Muscle layer of colon (tissue), 2 donors: Measurements from ENCODE around the gene PLCH2.

Experiments
- H3K27ac ChIP-seq: one replicate; pipeline ENCODE4 v1.7.0; 2013; ENCODE audit warnings: low read depth, mild to moderate bottlenecking, low read length, moderate library complexity
- H3K27me3 ChIP-seq, 2 donors: one replicate each; pipeline ENCODE4 v1.7.0; 2013; ENCODE audit warnings: low read length in 2 of 2, mild to moderate bottlenecking in 2 of 2; ENCODE audit not compliant: insufficient read depth in 2 of 2, control insufficient read depth in 1 of 2
- H3K36me3 ChIP-seq: one replicate; pipeline ENCODE4 v1.7.0; 2013; ENCODE audit warnings: mild to moderate bottlenecking, low read length; ENCODE audit not compliant: insufficient read depth
- H3K4me1 ChIP-seq: one replicate; pipeline ENCODE4 v1.7.0; 2013; ENCODE audit warnings: mild to moderate bottlenecking, low read length; ENCODE audit not compliant: insufficient read depth
- H3K4me3 ChIP-seq, 2 donors: one replicate each; pipeline ENCODE4 v1.7.0; 2013; ENCODE audit warnings: low read length in 2 of 2, low read depth in 1 of 2, mild to moderate bottlenecking in 1 of 2, moderate library complexity in 1 of 2
- H3K9ac ChIP-seq: one replicate; pipeline ENCODE4 v1.7.0; 2013; ENCODE audit warnings: low read length
- H3K9me3 ChIP-seq: one replicate; pipeline ENCODE4 v1.7.0; 2013; ENCODE audit warnings: mild to moderate bottlenecking, low read length
- donor health status: abdominal sarcoma.
- donor health status: Adenocarcinoma of cecum.

PLCH2 gene

DNA sequence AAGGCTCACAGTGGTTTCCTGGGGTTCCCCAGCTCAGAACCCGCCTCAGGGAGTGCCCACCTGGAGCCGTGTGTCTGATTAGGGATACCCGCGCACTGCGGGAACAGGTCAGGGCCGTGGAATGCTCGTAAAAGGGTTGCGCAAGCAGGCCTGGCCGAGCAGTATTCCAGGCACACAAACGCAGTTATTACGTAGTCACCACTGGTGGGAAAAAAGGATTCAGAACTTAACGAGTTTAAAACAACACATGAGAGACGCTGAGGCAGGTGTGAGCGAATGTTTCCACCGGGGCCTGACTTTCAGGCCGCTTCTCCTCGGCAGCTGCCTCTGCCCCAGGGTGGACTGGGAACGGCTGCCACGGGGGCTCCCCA is 18.2 kb downstream of the PLCH2 start:
- H3K9ac ChIP-seq, result no peak overlapping the region
- peaks cover 0 to 14% of the 10 kb centered on the region in 2 donors for H3K27me3 ChIP-seq
- no peak overlapping the region for H3K4me3 ChIP-seq
- H3K36me3 ChIP-seq, result no peaks in the 10 kb centered on the region
- no peaks in the 10 kb centered on the region for H3K9me3 ChIP-seq
- H3K4me1 ChIP-seq, result no peaks in the 10 kb centered on the region
- H3K27ac ChIP-seq, result no peak overlapping the region

DNA sequence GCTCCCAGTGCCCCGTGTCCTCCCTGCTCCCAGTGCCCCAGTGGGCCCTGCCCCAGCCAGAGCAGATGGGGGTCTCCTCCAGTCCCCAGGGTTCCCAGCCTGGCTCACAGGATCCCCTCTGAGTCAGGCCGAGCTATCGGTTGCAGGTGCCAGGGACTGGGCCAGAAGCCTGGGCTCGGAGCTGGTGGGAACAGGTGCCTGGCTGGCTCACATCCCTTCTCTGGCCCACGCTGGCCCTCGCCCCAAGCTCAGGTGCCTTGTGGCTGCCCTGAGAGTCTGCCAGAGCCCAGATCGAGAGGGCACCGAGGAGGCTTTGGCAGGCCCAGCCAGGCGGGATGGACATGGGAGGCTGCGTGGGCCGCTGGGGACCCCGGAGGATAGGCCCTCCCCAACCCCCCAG is 18.9 kb downstream of the PLCH2 start:
- H3K9ac ChIP-seq, result no peak overlapping the region
- H3K9me3 ChIP-seq, result no peaks in the 10 kb centered on the region
- no peak overlapping the region for H3K27ac ChIP-seq
- H3K4me3 ChIP-seq, result no peak overlapping the region
- no peaks in the 10 kb centered on the region for H3K4me1 ChIP-seq
- H3K27me3 ChIP-seq, result peaks cover 0 to 18% of the 10 kb centered on the region in 2 donors
- no peaks in the 10 kb centered on the region for H3K36me3 ChIP-seq

DNA sequence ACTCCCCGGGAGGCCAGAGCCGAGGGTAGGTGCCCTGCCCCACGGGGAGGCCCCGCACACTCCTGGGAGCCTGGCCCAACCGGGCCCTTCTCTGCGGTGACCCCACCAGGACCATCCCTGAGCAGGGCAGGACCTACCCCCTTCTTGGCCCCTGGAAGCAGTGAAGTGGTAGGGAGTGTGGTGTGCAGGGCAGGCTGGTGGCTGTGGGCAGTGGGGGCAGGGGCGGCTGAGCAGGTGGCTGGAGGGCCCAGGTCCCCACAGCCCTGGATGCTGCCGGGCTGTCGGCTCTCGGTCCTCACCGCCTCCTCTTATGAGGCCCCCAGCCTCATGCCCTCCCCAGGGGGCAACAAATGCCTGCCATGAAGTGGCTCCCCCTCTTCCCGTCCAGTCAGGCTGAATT is 19.5 kb downstream of the PLCH2 start:
- H3K9me3 ChIP-seq, result no peaks in the 10 kb centered on the region
- no peaks in the 10 kb centered on the region for H3K4me1 ChIP-seq
- H3K27me3 ChIP-seq, result peaks cover 0 to 23% of the 10 kb centered on the region in 2 donors
- H3K27ac ChIP-seq, result no peak overlapping the region
- no peaks in the 10 kb centered on the region for H3K36me3 ChIP-seq
- H3K4me3 ChIP-seq, result no peak overlapping the region
- no peak overlapping the region for H3K9ac ChIP-seq

DNA sequence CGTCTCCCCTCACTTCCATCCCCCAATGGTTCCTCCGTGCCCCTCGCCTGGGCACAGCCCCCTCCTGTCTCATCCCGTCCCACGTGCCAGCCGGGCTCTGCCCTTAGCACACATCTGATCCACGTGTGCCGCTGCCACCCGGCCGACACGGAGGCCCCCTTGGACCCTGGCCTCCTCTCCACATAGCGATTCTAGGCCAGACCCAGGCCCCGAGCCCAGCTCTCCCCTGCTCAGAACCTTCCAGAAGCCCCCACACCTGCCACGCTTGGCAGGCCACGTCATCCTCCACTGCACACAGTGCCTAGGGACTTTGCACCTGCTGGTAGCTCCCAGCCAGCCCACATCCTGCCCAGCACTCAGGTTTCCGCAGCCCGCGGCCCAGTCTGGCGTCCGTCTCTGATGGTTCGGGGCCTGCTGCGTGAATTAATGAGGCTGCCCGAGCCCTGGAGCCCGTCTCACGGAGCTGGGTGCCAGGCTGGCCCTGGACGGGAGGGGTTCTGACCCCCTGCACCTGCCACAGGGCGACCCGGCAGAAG is 20.1 kb downstream of the PLCH2 start:
- no peaks in the 10 kb centered on the region for H3K9me3 ChIP-seq
- peaks cover 0 to 25% of the 10 kb centered on the region in 2 donors for H3K27me3 ChIP-seq

DNA sequence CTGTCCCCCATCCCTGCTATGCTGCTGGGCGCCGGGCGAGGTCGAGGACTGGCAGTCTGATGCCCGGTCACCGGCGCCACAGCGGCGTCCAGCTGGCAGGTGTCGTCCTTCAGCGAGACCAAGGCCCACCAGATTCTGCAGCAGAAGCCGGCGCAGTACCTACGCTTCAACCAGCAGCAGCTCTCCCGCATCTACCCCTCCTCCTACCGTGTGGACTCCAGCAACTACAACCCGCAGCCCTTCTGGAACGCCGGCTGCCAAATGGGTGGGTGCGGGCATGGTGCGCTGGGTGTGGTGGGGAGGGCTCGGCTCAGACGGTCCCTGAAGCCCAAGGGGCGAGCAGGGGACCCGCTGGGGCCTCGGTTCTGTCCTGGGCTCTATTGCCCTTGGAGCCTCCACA is 20.7 kb downstream of the PLCH2 start:
- Histone ChIP-seq H3K9me3 (no peaks in the 10 kb centered on the region), H3K4me1 (no peaks in the 10 kb centered on the region), H3K27me3 (peaks cover 0 to 31% of the 10 kb centered on the region in 2 donors), H3K9ac (no peak overlapping the region), H3K36me3 (no peaks in the 10 kb centered on the region), H3K4me3 (no peak overlapping the region), H3K27ac (no peak overlapping the region)

More for the DNA sequence above, 20.1 kb downstream of the PLCH2 start:
- Histone ChIP-seq H3K9ac (no peak overlapping the region), H3K27ac (no peak overlapping the region), H3K4me1 (no peaks in the 10 kb centered on the region), H3K36me3 (no peaks in the 10 kb centered on the region), H3K4me3 (no peak overlapping the region)

DNA sequence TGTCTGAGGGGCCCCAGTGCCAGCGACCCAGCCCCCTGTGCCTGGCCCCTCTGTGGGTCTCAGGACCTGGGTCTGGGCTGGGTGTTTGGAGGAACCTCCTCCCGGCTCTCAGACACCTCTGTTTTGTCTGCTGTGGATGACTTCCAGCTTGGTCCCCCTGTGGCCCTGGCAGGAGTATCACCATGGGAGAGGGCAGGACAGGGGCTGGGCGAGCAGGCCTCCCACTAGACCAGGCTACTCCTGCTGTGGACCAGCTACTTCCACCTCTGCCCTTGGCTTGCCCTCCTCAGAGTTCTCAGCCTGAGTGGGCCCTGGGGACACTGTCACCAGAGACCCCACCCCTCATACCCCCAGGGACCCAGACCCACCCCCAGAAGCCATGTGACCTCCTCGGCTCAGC is 21.8 kb downstream of the PLCH2 start:
- Histone ChIP-seq H3K36me3 (no peaks in the 10 kb centered on the region), H3K4me1 (no peaks in the 10 kb centered on the region), H3K9me3 (no peaks in the 10 kb centered on the region), H3K27ac (no peak overlapping the region), H3K9ac (no peak overlapping the region), H3K27me3 (peaks cover 0 to 37% of the 10 kb centered on the region in 2 donors), H3K4me3 (no peak overlapping the region)

DNA sequence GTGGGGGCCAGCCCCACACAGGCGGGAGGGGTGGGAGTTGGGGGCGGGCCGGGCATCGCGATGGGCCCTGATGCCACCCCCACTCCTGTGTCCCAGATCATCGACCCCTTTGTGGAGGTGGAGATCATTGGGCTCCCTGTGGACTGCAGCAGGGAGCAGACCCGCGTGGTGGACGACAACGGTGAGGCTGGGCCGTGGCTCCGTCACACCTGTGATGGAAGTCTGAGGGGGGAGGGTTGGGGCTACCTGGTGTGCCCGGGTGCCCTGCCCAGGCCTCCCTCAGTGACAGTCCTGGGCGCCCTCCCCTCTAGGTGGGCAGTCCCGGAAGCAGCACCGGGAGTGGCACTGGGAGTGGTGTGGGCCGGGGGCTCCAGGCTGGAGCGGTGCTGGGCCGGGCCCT is 22.6 kb downstream of the PLCH2 start:
- Histone ChIP-seq H3K36me3 (no peaks in the 10 kb centered on the region), H3K27ac (no peak overlapping the region), H3K4me1 (no peaks in the 10 kb centered on the region), H3K9ac (no peak overlapping the region), H3K27me3 (peaks cover 0 to 43% of the 10 kb centered on the region in 2 donors), H3K4me3 (no peak overlapping the region), H3K9me3 (no peaks in the 10 kb centered on the region)

DNA sequence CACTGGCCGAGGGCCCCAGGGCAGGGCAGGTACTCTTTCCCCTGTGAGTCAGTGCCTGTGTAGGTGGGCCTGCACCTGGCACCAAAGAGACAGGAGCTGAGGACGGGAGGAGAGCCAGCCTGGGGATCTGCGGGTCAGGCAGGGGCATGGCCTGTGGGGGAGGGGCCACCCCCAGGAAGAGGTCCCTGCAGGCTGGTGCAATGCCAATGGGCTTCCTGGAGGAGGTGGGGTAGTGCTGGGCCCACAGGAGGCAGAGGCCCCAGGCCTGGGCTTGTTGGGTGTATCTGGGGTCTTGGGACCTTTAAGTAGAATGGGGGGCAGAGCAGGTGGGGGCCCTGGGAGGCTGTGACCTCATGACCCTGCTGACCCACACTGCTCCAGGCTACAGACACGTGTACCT is 23.2 kb downstream of the PLCH2 start:
- Histone ChIP-seq H3K27ac (no peak overlapping the region), H3K9ac (no peak overlapping the region), H3K27me3 (peaks cover 0 to 45% of the 10 kb centered on the region in 2 donors)

DNA sequence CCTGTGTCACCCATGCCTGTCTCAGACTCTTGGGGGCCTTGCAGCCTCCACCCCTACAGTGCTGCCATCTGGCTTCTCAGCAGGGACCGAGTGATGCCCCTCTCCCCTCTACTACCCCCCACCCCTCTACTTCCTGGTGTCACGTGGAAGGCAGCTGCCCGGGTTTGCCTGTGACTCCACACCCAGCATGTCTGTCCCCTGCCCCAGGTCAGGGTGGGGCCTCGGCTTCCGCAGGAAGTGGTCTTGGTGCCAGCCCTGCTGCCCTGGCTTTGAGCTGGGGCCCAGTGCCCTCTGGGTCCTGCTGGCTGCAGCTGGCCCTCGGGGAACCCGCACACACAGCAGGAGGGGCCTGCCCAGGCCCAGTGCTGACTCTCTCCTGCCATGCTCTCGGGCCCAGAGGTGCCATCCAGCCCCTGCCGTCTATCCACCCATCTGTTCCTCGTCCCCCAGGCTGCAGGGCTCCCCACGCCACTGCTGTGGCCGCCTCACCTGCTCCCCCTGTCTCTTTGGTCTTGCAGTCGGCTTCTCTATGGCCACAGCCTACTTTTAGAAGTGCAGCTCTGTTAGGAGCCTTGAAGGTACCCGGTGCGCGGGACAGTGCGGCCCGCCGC is 24.0 kb downstream of the PLCH2 start:
- Histone ChIP-seq H3K9me3 (no peaks in the 10 kb centered on the region), H3K4me3 (no peak overlapping the region), H3K27ac (no peak overlapping the region), H3K9ac (no peak overlapping the region), H3K27me3 (peaks cover 0 to 54% of the 10 kb centered on the region in 2 donors), H3K36me3 (no peaks in the 10 kb centered on the region), H3K4me1 (no peaks in the 10 kb centered on the region)

More for the DNA sequence above, 23.2 kb downstream of the PLCH2 start:
- Histone ChIP-seq H3K4me1 (no peaks in the 10 kb centered on the region), H3K4me3 (no peak overlapping the region), H3K36me3 (no peaks in the 10 kb centered on the region), H3K9me3 (no peaks in the 10 kb centered on the region)

DNA sequence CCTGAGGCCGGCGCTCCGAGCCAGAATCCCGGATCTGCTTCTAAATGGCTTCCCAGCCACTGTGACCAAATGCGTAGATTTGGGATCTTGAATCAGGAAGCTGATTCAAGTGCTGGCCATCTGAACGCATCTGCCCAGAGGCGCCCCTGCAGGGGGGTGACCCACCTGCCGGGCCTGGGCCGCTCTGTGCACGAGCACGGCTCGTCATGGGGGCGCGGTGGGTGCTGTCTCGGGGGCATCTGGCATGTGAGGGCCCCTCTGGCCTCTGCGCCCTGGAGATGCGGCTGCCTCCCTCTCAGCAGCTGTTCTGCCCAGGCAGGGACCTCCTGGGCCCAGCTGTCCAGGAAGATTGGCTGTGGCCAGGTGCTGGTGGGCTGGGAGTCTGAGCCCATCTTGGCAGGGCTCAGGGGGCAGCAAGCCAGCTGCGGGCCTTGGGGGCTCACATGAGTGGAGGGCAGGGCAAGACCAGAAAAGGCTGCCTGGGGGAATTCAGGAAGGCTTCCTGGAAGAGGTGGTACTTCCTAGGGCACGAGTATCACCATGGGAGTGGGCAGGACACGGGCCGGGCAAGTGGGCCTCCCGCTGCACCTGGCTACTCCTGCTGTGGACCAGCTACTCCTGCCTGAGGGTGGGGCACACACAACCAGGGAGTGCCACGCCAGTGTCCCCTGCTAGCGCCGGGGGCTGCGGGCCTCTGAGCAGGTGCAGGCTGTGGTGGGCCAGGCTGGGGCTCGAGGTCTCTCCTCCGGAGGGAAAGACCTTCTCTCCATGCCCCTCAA is 25.1 kb downstream of the PLCH2 start:
- Histone ChIP-seq H3K9me3 (no peaks in the 10 kb centered on the region), H3K27ac (no peak overlapping the region), H3K27me3 (peaks cover 0 to 62% of the 10 kb centered on the region in 2 donors), H3K4me1 (no peaks in the 10 kb centered on the region), H3K9ac (no peak overlapping the region), H3K4me3 (no peak overlapping the region), H3K36me3 (no peaks in the 10 kb centered on the region)

DNA sequence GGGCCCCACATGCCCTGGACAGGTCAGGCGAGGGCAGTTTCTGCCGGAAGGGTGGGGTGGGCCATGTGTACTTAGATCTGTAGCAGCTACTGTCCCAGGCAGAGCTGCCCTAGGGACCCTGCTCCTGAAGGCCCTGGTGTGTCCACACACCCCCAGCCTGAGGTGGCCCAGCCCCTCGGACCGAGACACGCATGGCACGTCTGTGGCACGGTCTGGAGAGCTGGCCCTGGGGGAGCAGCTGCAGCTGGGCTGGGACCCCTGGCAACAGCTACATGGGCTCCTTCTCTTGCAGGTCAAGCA is 25.7 kb downstream of the PLCH2 start:
- H3K4me3 ChIP-seq, result no peak overlapping the region
- no peaks in the 10 kb centered on the region for H3K9me3 ChIP-seq
- no peaks in the 10 kb centered on the region for H3K4me1 ChIP-seq
- peaks cover 0 to 64% of the 10 kb centered on the region in 2 donors for H3K27me3 ChIP-seq
- no peak overlapping the region for H3K9ac ChIP-seq
- no peak overlapping the region for H3K27ac ChIP-seq
- no peaks in the 10 kb centered on the region for H3K36me3 ChIP-seq

DNA sequence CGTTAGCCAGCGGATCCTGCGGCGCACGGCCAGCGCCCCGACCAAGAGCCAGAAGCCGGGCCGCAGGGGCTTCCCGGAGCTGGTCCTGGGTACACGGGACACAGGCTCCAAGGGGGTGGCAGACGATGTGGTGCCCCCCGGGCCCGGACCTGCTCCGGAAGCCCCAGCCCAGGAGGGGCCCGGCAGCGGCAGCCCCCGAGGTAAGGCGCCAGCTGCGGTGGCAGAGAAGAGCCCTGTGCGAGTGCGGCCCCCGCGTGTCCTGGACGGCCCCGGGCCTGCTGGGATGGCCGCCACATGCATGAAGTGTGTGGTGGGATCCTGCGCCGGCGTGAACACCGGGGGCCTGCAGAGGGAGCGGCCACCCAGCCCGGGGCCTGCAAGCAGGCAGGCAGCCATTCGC is 26.1 kb downstream of the PLCH2 start:
- Histone ChIP-seq H3K36me3 (no peaks in the 10 kb centered on the region), H3K4me1 (no peaks in the 10 kb centered on the region), H3K27me3 (peaks cover 0 to 64% of the 10 kb centered on the region in 2 donors), H3K9ac (no peak overlapping the region), H3K27ac (no peak overlapping the region), H3K9me3 (no peaks in the 10 kb centered on the region), H3K4me3 (no peak overlapping the region)
